Measurements from ENCODE around the gene TMEM212. TPM values are rescaled to one million over a fixed set of nuclear protein-coding genes. Genes with fewer than 3 reads are reported as not detected.

TMEM212 gene
- total and polyA plus RNA-seq, 2 of the 13 experiments (the other 11 are each of a cell fraction or from before 2014, with no cell fraction given): not detected

- TF ChIP-seq ELF3 (CRISPR knock-in tag; IDR thresholded peaks at IDR 0.05) (peak; percentile 78), ZNF710 (CRISPR knock-in tag; IDR thresholded peaks at IDR 0.05; ENCODE audit: borderline replicate concordance) (0 out of 2 replicates have a peak, but pooled peaks have one; percentile 31), CEBPG (CRISPR knock-in tag; IDR thresholded peaks at IDR 0.05) (0 out of 2 replicates have a peak, but pooled peaks have one; percentile 10), CBFB (CRISPR knock-in tag; IDR thresholded peaks at IDR 0.05) (peak; percentile 79), TEAD3 (CRISPR knock-in tag; optimal IDR thresholded peaks at IDR 0.05; ENCODE audit: borderline replicate concordance) (peak; percentile 68), NFRKB (IDR thresholded peaks at IDR 0.05) (no peak), NR2F6 (IDR thresholded peaks at IDR 0.05) (no peak), NR2F6 (CRISPR knock-in tag; IDR thresholded peaks at IDR 0.05) (0 out of 2 replicates have a peak, but pooled peaks have one; percentile 21), SOX5 (CRISPR knock-in tag; IDR thresholded peaks at IDR 0.05; ENCODE audit: borderline replicate concordance) (peak; percentile 42; the same call in 1 of the 2 replicates)
These were observed 1.7 kb downstream of the TMEM212 start (continued) for GRCh38 chr3:171844873-171845272.

- WGBS (ENCODE audit: low lambda C conversion rate): 18% methylated on average over 3 of the region's 3 CpGs
- ATAC-seq: no peak
- in situ Hi-C loops (cut with HindIII; ENCODE audit: extremely low pct_ligation_motif_present, low pct_unique_long_range_greater_than_20kb): loop anchor here (10.0 kb wide), 1 partner anchor 189 kb away; the partner anchor contains the start of gene FNDC3B
- BruUV-seq (replicated peaks): no TSS peak
- Histone ChIP-seq H3K27me3 (ENCODE audit: control insufficient read depth in 1 of 2, insufficient read depth in 2 of 2, low read length in 2 of 2) (no peaks in the 10 kb centered on the region), H4K20me1 (ENCODE audit: insufficient read depth, low read length) (no peaks in the 10 kb centered on the region), H3K9me3 (ENCODE audit: low read length) (no peaks in the 10 kb centered on the region), H3K4me1 (ENCODE audit: insufficient read depth, low read length) (peaks cover 89% of the 10 kb centered on the region), H3K36me3 (replicated peaks in 1 of 2; ENCODE audit: control insufficient read depth in 1 of 2, insufficient read depth in 2 of 2, low read length in 2 of 2) (no peaks in the 10 kb centered on the region), H3K27ac (ENCODE audit: extremely low read length, insufficient read depth, low read length) (peak overlapping the region; percentile 100), H3K79me2 (ENCODE audit: insufficient read depth, low read length) (peaks cover 16% of the 10 kb centered on the region), H3K4me2 (ENCODE audit: low read depth, low read length) (peak overlapping the region; percentile 10), H3K4me3 (replicated peaks in 1 of 3; ENCODE audit: insufficient read depth in 1 of 3, low read depth in 2 of 3, low read length in 3 of 3) (peak overlapping the region in 1 of 3 experiments; percentile 9; a peak in 1 of 6 replicates), H2AFZ (ENCODE audit: low read length) (no peak overlapping the region), H3K9ac (ENCODE audit: insufficient read depth, low read depth, low read length) (no peak overlapping the region)
- CTCF ChIA-PET (ENCODE audit: low intra/inter-chr PET ratio, low total read pairs): no interaction called here
- intact Hi-C loops (cut with micrococcal nuclease; ENCODE audit: unreplicated experiment): loop anchor here (10.0 kb wide), 1 partner anchor 109 kb away; no protein-coding TSS in a partner anchor
- FAIRE-seq: no peak
- POLR2A ChIA-PET: no interaction called here
- peak; percentile 91 for DNase-seq (ENCODE audit: low spot score)
- no peak for TF ChIP-seq CEBPB (IDR thresholded peaks at IDR 0.05; ENCODE audit: borderline replicate concordance, low read depth, low read length)
- peak; percentile 92 for TF ChIP-seq ELF3 (CRISPR knock-in tag; IDR thresholded peaks at IDR 0.05)
- no peak for TF ChIP-seq ZNF772 (CRISPR knock-in tag; IDR thresholded peaks at IDR 0.05)
- no peak for TF ChIP-seq EZH2 (conservative IDR thresholded peaks at IDR 0.05; ENCODE audit: low read depth, low read length)
- TF ChIP-seq ZC3H4 (CRISPR knock-in tag; IDR thresholded peaks at IDR 0.05; ENCODE audit: borderline replicate concordance): no peak
- TF ChIP-seq SRSF1 (optimal IDR thresholded peaks at IDR 0.05; ENCODE audit: low read depth, low read length): no peak
- TF ChIP-seq NRL (CRISPR knock-in tag; IDR thresholded peaks at IDR 0.05; ENCODE audit: borderline replicate concordance): no peak
- no peak for TF ChIP-seq BRF2 (CRISPR knock-in tag; IDR thresholded peaks at IDR 0.05)
- TF ChIP-seq SYNCRIP (IDR thresholded peaks at IDR 0.05; ENCODE audit: insufficient read depth, low read depth, low read length): no peak
- TF ChIP-seq SPEN (CRISPR knock-in tag; IDR thresholded peaks at IDR 0.05; ENCODE audit: low read depth): no peak
- TF ChIP-seq ZZZ3 (CRISPR knock-in tag; IDR thresholded peaks at IDR 0.05; ENCODE audit: borderline replicate concordance): no peak
- no peak; the same call in 1 of the 2 replicates for TF ChIP-seq THRA (CRISPR knock-in tag; IDR thresholded peaks at IDR 0.05; ENCODE audit: borderline replicate concordance)
These were observed 2.5 kb downstream of the TMEM212 start for GRCh38 chr3:171845481-171846284.

Measured in HepG2 (cell line).